HG03159 (cell line): ENCODE data around the gene ZC2HC1B.

Experiments
- ATAC-seq: cut with Tn5 transposase; IDR thresholded peaks from one replicate; pipeline ENCODE4 v1.9.1; 2021; ENCODE audit warnings: mild to moderate bottlenecking, moderate library complexity; ENCODE audit not compliant: unreplicated experiment

Gene ZC2HC1B

DNA sequence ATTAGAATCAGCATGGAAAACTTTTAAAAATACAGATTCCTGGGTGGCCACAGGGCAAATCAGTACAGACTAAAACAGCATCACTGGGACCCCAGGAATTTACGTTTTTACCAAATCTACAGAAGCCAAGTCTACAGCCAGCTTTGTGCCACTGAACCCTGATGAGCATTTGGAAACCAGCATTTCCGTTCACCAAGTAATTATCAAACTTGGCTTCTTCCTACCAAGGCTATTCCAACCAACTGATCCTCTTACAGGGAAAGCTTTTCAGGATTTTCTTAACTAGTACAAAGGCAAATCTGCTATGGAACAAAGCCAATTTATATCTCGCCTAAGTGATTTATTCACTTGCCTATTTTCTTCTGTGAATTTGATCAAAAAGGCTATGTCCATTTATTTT is 96.8 kb downstream of the ZC2HC1B start:
- no peak for ATAC-seq

DNA sequence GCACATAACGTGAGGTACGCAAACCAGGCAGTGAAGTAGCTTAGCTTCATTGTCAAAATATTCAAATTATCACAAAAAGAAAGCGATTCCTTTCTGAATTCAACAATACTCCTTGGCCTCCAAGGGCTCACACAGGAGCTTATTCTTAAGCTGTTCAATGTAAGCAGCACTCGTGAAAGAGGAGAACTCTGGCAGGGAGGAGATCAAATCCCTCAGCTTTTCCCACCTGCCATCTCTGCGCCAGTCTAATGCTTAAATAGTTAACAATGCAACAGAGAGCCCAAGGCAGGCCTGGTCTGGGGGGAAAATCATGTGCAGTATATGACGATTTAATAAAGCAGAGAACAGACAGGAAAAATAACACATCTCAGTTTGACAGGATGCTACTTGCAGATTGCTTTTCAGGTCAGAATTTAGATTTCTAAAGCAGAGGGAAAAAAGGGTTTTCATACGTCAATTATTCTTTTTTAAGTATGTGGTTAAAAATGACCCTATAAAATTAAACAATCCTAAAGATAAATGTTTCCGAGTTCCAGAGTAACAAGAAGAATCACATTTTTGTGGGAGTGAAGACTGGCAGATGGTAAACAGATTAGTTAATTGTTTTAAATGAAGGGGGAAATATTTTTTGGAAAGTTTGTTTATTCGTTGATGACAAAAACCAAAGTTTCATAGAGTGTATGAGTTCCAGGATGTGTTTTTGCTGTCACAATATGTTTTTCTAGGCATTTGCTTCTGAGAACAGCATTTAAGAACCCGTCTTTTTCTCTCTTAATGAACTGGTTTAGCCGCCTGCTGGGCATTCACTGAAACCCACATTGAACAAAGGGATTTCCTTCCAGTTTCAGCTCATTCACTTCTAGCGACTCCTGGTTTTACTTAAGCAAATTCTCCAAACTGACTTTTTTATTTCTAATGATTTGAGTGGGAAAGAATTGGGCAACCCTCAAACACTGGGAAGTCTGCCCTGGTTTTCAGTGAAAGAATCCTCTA is 97.9 kb downstream of the ZC2HC1B start:
- no peak for ATAC-seq

DNA sequence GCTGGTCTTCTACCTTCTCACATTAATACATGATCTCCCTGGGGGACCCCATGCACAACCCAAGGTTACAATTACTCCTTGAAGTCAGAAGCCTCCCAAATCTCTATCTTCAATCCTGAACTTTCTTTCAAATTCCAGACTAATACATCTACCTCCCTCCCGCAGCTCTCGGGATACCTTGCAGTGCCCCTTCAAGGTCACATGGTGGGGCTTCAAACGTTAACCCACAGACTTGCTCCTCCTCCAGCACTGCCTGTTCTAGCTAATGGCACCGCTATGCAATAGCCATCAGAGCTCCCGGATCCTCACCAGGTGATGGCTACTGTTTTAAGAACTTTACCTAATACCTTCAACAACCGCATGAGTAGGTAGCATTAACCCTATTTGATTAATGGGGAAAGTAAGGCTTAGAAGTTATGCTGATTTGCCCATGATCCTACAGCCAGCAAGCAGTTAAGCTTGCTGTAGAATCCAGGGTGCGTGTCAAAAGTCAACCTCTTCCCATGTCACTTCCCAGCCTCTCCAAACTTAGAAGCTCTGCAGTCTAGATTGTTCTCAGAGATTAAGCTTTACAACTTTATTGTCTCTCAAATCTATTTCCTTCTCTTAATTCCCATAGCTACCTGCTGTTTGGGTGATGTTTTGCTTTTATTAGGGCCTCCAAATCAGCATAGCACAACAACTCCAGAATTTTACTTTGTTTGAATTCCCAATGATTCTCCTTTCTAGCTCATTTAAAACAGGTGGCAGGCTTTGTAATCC is 99.1 kb downstream of the ZC2HC1B start:
- ATAC-seq = no peak

DNA sequence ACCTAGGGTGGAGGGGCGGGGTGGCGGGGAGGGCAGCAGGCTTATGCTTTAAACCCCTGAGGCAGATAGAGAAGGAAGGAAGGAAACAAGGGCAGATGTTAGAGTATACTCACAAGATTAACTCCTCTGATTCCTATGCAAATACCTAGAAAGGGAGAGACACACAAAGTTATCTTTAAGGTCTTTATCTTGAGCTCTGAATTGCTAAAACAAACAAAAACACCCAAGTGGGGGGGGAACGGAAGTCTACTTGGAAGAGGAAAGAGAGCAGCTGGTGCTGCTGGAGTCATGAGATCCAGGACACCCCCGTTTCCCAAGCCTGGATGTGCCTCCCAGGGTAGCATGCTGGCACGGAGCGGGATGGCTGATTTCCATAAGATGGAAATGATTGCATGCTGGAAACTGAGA is 100.4 kb downstream of the ZC2HC1B start:
- no peak for ATAC-seq

GRCh38 chr6:143965503-143966171 is 101.4 kb downstream of the ZC2HC1B start:
- no peak for ATAC-seq

GRCh38 chr6:143966312-143966711 is 102.0 kb downstream of the ZC2HC1B start:
- ATAC-seq = no peak

DNA sequence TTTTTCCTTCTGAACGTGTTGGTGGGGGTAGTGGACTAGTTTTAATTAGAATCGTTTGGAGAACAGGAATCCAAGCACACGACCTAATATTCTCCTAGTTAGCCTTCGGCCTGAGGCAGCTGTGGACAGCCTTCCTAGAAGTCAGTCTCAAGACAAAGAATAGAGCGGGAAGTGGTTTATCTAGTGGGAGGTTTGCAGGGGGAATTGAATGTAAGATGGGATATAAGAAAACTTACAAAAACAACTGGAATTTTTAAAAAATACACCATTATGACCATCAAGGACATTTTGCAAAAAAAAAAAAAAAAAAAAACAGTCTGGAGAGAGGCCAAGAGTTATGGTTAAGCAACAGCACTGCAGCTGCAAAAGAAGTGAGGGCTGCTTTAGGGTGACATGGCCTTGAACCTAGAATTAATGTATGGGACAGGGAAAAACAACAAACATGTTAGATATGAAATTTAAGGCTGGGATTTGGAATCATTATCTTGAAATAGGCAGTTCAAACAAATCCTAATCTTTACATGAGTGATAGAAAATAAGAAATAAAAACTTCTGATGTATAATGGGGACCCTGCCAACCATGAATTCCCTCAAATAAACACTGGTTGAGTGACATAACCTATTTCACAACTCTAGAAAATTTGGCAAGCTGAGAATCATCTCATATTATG is 103.6 kb downstream of the ZC2HC1B start:
- ATAC-seq = no peak

GRCh38 chr6:143969077-143969476 is 104.8 kb downstream of the ZC2HC1B start:
- no peak for ATAC-seq

DNA sequence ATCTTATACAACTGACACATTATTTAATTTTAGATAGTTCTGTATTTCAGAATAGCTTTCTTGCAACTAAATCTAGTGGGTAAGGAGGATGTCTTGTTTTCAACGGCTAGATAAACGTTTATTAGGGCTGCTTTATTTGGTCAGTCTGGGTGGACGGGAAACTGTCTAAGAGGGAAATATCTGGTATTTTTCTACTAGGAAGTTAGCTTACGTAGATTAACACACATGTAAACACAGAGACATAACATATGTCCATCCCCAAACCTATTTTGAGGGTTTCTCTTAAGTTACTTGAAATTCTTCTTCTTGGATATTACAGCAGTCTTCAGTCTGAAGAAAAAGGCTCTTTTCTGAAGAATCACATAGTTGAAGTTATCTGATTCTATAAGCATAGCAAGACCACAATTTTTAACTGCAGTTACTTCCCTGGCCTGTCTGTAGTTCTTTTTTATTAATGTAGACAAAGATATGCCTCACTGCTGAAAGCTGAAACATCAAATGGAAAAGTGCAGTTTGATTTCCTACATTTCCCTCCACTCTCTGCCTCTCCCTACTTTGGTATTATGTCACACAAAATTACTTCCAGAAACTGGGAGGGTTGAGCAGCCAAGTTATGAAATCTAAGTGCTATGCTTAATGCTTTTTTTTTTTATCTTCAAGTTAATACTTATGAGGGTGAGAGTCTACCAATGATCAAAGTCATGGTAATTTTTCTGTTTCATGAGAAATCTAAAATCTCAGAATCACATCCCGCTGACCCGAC is 106.4 kb downstream of the ZC2HC1B start:
- ATAC-seq = no peak

DNA sequence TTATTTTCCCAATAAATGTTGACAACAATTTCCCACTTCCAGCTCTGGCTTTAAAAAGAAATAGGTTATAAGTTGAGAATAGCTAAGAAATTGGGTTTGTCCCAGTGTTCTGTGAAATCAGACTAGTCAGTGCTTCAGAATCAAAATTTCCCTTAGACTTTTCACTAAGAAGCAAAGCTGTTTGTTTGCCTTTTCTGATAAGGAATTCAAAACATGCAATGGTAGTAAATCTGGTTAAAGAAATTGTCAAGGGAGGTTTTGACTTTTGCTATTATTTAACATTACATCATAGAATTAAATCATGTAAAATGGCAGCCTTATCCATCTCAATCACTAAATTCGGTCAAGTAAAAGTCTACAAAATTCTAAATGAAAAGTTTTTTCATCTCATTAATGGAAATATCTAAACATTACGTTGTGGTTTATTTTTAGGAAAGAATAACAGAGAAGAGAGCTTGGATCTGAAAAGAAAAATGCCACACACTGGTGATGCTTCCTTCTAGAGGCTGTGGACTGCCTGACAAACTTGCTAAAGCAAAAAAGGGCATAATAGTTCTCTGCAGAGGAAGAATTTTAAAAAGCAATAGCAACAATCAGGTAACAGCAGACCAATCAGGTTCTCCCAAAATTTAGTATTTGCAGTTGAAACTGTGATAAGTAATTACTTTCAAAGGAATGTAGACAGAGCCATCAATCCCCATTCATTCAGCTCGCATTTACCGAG is 107.4 kb downstream of the ZC2HC1B start:
- ATAC-seq = no peak

GRCh38 chr6:143973097-143973966 is 109.1 kb downstream of the ZC2HC1B start:
- no peak for ATAC-seq

- ATAC-seq = no peak
These were observed 109.8 kb downstream of the ZC2HC1B start for GRCh38 chr6:143974089-143974488.

DNA sequence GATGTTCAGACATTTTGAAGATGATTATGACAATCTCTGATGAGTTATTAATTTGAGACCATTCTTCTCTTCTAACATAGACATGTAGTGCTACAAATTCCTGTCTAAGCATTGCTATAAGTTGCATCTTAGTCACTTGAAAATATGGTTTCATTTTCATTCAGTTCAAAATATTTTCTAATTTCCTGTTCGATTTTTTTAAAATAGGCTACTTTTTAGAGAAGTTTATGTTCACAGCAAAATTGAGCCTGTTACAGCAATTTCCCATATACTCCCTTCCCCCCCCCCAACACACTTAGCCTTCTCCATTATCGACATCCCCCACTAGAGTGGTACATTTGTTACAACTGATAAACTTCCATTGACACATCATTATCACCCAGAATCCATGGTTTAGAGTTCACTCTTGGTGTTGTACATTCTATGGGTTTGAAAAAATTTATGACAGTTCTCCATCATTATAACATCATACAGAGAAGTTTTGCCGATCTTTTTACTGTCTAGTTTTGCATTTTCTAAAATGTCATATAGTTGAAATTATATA is 112.6 kb downstream of the ZC2HC1B start:
- ATAC-seq = no peak

- no peak for ATAC-seq
These were observed 116.6 kb downstream of the ZC2HC1B start for GRCh38 chr6:143980921-143981320.

- ATAC-seq = no peak
These were observed 118.7 kb downstream of the ZC2HC1B start for GRCh38 chr6:143982968-143983367.

- ATAC-seq = no peak
These were observed 120.4 kb downstream of the ZC2HC1B start for GRCh38 chr6:143984666-143985065.

- ATAC-seq = no peak
These were observed 122.3 kb downstream of the ZC2HC1B start for GRCh38 chr6:143986463-143987065.
